ENCODE data around the gene STAT5B.

STAT5B gene

GRCh38 chr17:42180411-42180921 is 95.7 kb downstream of the STAT5B start:
- DNase-seq (ENCODE audit: low read depth, low spot score), result no peak

DNA sequence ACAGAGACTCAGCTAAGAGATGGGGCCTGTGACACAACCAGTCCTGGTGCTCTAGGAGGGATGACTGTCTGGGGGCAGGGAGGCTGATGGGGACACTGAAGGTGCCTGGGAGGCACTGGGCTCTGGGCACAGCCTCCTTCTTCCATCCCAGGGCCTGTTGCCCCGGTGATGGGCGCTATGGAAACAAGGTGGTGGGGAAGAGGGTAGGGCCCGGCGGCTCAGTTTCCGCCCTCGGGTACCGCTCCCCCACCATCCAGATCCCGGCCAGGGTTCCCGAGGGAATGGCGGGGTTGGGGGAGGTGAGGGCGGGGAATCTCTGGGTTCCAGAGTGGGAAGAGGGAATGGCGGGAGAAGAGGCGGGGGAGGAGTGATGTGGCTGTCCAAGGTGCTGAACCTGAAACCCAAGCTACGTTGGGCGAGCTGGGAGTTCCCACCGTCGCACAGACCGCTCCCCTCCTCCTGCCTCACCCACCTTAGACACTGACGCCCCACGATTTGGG is 96.2 kb downstream of the STAT5B start:
- DNase-seq (ENCODE audit: low read depth, low spot score), result no peak

DNA sequence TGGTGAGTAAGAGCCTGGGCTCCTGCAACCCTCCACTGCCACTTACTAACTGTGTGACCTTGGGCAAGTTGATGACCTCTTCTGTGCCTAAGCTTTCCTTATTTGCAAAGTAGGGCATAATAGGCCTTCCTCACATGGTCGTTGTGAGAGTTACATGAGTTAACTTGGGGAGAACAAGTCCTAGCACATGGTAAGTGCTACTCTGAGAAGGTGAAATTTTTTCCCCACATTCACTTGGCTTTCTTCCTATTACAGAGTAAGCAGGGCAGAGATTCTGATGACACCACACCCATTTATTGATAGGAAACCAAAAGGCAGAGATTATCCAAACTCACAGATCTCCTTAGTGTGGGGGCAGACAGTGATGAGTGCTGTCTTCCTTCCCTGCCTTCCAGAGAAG is 96.9 kb downstream of the STAT5B start:
- DNase-seq (ENCODE audit: low read depth, low spot score), result no peak

GRCh38 chr17:42178817-42179216 is 97.4 kb downstream of the STAT5B start:
- DNase-seq (ENCODE audit: low read depth, low spot score), result no peak

GRCh38 chr17:42177684-42178083 is 98.5 kb downstream of the STAT5B start:
- DNase-seq (ENCODE audit: low read depth, low spot score), result no peak

DNA sequence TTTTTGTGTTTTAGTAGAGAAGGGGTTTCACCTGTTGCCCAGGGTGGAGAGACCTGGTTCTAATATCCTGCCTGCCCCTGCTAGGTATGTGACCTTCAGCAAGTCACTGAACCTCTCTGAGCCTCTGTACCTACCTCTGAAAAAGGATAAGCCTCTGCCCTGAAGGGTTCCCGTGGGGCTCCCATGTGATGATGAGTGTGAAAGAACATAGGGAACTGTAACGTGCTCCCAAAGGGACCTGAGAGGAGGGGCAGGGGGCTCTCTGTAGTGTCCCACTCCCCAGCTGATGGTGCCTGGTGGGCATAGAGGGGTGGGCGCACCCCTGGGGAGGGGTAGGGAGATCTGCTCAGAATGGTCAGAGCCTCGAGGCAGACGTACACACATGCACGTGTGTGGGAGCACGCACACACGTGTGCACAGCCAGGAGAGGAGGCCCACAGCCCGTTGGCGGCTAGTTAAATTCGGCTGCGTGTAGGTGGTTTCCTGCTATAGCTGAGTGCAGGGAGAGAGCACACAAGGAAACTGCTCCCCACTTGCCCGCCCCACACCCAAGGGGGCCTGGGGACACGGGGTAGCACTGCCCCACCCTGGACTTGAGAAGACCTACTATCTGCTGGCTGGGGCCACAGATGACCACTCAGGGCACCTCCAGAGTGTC is 101.9 kb downstream of the STAT5B start:
- no peak for DNase-seq (ENCODE audit: low read depth, low spot score)

- DNase-seq (ENCODE audit: low read depth, low spot score), result no peak
Observed at GRCh38 chr17:42171831-42172230, 104.4 kb downstream of the STAT5B start.

- DNase-seq (ENCODE audit: low read depth, low spot score), result no peak
Observed at GRCh38 chr17:42169351-42169750, 106.8 kb downstream of the STAT5B start.

DNA sequence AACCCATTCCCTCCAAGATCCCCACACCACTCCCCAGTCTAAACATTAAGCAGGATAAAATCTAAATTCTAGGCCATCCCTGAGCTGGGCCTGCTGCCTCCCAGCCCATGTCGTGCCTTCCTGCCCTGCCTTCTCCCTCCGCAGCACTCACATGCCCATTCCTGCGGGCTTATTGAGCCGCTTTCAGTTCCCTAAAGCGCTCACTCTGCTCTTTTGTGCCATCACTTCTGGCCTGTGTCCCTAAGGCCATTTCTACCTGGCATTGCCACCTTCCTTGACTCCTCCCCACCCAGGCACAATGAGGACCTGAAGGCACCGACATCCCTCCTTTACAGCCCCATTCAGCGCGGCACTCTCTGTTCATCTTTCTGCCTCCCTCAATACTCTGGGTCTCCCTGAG is 108.4 kb downstream of the STAT5B start:
- no peak for DNase-seq (ENCODE audit: low read depth, low spot score)

GRCh38 chr17:42166196-42166763 is 109.9 kb downstream of the STAT5B start:
- DNase-seq (ENCODE audit: low read depth, low spot score), result no peak

DNA sequence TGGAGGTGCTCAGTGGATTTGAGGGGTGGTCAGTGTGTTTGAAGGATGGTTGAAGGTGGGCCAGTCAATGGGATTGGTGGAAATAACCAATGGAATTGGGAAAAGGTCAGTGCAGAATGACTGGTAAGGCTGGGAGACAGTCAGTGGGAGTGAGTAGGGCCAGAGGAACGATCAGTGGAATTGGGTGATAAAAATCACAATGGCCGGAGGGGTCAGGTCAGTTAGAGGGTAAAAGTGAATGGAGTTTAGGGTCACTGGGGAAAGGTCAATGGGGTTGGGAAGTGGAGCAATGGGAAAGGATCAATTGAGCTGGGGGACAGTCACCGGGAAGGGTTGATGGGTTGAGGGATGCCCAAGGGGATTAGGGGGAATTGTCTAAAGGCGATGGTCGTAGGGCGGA is 110.4 kb downstream of the STAT5B start:
- no peak for DNase-seq (ENCODE audit: low read depth, low spot score)

- no peak for DNase-seq (ENCODE audit: low read depth, low spot score)
Observed at GRCh38 chr17:42163696-42164407, 112.3 kb downstream of the STAT5B start.

DNA sequence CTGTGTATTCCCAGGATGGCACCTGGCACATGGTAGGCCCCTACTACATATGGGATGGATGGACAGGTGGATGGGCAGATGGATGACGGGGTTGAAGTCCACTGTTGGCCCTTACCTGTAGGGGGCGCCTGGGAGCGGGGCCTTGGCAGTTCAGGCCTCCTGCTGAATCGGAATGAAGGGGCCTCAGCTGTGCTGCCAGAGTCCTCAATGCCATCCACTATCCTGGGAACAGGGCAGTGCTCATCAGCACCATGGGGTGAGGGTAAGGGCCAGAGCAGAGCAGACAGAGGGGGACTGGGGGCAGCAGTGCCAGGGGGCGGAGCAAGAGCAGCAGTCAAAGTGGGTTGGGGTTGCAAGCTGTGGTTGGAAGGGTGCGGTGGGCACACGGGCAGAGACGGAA is 113.1 kb downstream of the STAT5B start:
- DNase-seq (ENCODE audit: low read depth, low spot score), result no peak

DNA sequence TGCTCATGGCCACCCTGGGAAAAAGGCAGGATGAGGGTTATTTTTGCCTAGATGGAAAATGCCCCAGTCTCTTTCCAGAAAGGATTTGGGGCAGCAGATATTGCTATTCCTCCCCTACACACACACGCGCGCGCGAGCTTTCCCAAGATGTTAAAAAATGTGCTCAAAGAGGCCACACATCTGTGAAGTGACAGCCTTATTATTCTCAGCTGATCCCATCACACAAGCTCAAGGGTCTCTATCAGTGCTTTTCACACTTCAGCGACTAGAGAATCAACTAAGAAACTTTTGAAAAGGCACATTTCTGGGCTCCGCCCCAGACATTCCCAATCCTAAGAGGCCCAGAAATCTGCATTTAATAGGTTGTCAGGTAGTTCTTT is 115.7 kb downstream of the STAT5B start:
- no peak for DNase-seq (ENCODE audit: low read depth, low spot score)

DNA sequence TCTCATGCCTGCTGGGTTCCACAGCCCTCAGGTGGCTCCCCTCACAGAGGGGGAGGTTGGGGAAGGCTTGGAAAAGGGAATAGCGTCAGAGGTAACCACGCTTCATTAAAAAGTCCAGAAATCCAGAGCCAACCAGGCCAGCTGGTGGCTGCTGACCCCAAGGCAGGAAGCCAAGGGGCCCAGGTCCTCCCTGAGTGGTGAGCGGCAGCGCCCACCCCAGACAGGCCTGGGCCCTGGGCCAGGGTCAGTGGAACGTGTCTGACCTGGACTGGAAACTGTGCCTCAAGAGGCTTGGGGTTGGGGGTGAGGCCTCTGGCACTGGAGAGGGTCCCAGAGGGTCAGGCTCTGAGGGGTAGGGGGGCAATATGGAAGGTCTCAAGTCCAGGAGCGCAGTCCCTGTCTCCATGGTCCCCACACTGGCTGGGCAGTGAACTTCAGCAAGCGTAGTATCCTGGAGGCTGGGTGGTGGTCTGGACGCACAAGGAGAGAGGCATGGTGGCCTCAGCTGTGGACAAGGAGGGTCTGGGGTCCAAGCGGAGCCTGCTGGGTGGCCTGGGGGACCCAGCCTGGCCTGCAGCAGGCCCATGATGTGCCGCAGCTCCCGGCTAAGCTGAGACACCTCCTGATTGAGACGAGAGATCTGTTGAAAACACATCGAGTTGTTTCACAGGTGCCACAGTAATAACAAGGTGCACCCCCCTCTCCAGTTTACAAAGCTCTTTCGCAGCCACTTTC is 116.2 kb downstream of the STAT5B start:
- no peak for DNase-seq (ENCODE audit: low read depth, low spot score)

DNA sequence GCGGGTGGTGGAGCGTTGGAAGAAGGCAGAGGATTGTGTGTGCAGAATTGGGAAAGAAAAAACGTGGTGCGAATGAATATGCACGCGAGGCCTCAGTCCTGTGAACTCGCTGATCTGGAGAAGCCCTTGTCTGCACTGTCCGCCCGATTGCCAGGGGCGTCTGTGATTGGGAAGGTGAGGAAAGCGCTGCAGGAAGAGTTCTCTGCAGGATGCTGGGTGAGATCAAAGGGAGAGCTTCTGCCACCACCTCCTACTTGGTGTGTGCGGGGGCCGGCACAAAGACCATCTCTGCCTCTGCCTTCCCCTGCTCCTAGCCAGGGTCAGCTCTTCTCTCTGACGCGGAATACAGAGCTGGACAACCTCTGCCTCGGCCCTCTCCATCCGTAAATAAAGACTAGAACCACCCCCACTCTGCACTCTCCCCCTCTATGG is 120.6 kb downstream of the STAT5B start:
- no peak for DNase-seq (ENCODE audit: low read depth, low spot score)

- DNase-seq (ENCODE audit: low read depth, low spot score), result no peak
Observed at GRCh38 chr17:42153919-42154742, 122.1 kb downstream of the STAT5B start.

Measured in activated CD4-positive, CD25-positive, alpha-beta regulatory T cell treated with anti-CD3 and anti-CD28 coated beads, Interleukin-2, amount 50 U/mL, for 16 hours (primary cell).